T47D (cell line): ENCODE measurements around the gene CGAS.
"Not testable (repeated sequence)": the region's sequence is repeated elsewhere in the genome, so short reads cannot be mapped to it uniquely, and the experiment has no call there.

Experiments
- DNase-seq, 2 experiments: peaks; one replicate each; pipeline versions ENCODE4 v3.0.0 to v3.0.0-alpha.2; 2011 to 2012; ENCODE audit warnings: low read depth in 1 of 2, low spot score in 1 of 2
- JUND ChIP-seq: IDR thresholded peaks from 2 replicates; pipeline ENCODE4 v1.6.1; 2012; ENCODE audit warnings: low read depth
- in situ Hi-C: cut with HindIII; loops from 2 replicates; pipeline ENCODE4 v1.10.0; 2016; ENCODE audit warnings: low sequenced_read_pairs, low pct_unique_long_range_greater_than_20kb

The CGAS gene

GRCh38 chr6:73451223-73452106 lies 632 bp downstream of the CGAS start:
- no peak for TF ChIP-seq JUND
- in situ Hi-C loops: no loop called here
- no peak for DNase-seq

- no peak for TF ChIP-seq JUND
- no peak for DNase-seq
- in situ Hi-C loops: no loop called here
These were observed 8.5 kb downstream of the CGAS start for GRCh38 chr6:73443555-73443954.

- no peak for DNase-seq
These were observed 16.9 kb downstream of the CGAS start for GRCh38 chr6:73435236-73435635.

GRCh38 chr6:73421534-73421933 lies 30.6 kb downstream of the CGAS start:
- no peak for TF ChIP-seq JUND
- in situ Hi-C loops: no loop called here
- DNase-seq: no peak

More at GRCh38 chr6:73435236-73435635, 16.9 kb downstream of the CGAS start:
- TF ChIP-seq JUND: no peak
- in situ Hi-C loops: no loop called here

- DNase-seq: no peak
- no peak for TF ChIP-seq JUND
These were observed 33.9 kb downstream of the CGAS start for GRCh38 chr6:73418081-73418741.

GRCh38 chr6:73413102-73413501 lies 39.0 kb downstream of the CGAS start:
- no peak for TF ChIP-seq JUND
- in situ Hi-C loops: no loop called here
- DNase-seq: no peak

More at GRCh38 chr6:73418081-73418741, 33.9 kb downstream of the CGAS start:
- in situ Hi-C loops: no loop called here

- in situ Hi-C loops: no loop called here
- DNase-seq: no peak
- no peak for TF ChIP-seq JUND
These were observed 42.7 kb downstream of the CGAS start for GRCh38 chr6:73409395-73409794.

GRCh38 chr6:73400656-73401055 lies 51.4 kb downstream of the CGAS start:
- no peak for DNase-seq
- in situ Hi-C loops: no loop called here

GRCh38 chr6:73395875-73396274 lies 56.2 kb downstream of the CGAS start:
- in situ Hi-C loops: no loop called here
- DNase-seq: no peak
- TF ChIP-seq JUND: no peak

More at GRCh38 chr6:73400656-73401055, 51.4 kb downstream of the CGAS start:
- TF ChIP-seq JUND: no peak

- TF ChIP-seq JUND: no peak
- in situ Hi-C loops: no loop called here
- DNase-seq: no peak
These were observed 57.3 kb downstream of the CGAS start, which contains the start of gene DDX43 for GRCh38 chr6:73394577-73395354. TSS of gene DDX43 (plus strand) at chr6:73394828. CDS start at chr6:73394906, 78 bp downstream.

- no peak for DNase-seq
- TF ChIP-seq JUND: no peak
- in situ Hi-C loops: no loop called here
These were observed 58.8 kb downstream of the CGAS start for GRCh38 chr6:73393278-73393677.

- DNase-seq, in situ Hi-C loops: not testable (repeated sequence)
These were observed 59.9 kb downstream of the CGAS start for GRCh38 chr6:73392188-73392587.
